Right ventricle myocardium inferior (tissue), 1 donor: ENCODE results near the gene ZNF467. TPM values are rescaled to one million over a fixed set of nuclear protein-coding genes. Genes with fewer than 3 reads are reported as not detected.

Experiments used
- ATAC-seq: fragments of 200-7000 bp; cut with Tn5 transposase; one replicate; pipeline ENCODE4 v1.9.1; 2020; ENCODE audit warnings: mild to moderate bottlenecking, moderate library complexity
- DNase-seq: peaks from one replicate; pipeline ENCODE4 v3.0.0; 2021; ENCODE audit errors: missing footprints
- intact Hi-C: fragments of 100-400 bp; cut with DNase I; formaldehyde crosslinking; loops from one replicate; pipeline ENCODE4 v1.11.0; 2022
- total RNA-seq: library from RNA; stranded (reverse); fragmentation: NEBNext Ultra II Directional; extraction: Animal tissue kit (Norgen Biotek cat#: 25700); gene quantifications from one replicate; pipeline ENCODE4 v1.2.1, GENCODE V29; 2021
- donor health status: DM: no; HTN: yes; CAD: no; lungs with severe emphysema.

The ZNF467 gene
- total RNA-seq, 1 donor from 2014 or later = 7.0 TPM

GRCh38 chr7:149790754-149791360 lies 17.5 kb upstream of the ZNF467 start:
- ATAC-seq (no peak), DNase-seq (no peak)
- intact Hi-C loops = no loop called here

- ATAC-seq (no peak), DNase-seq (peak; percentile 83)
- intact Hi-C loops = no loop called here
Observed at GRCh38 chr7:149790146-149790548, 16.8 kb upstream of the ZNF467 start.

- intact Hi-C loops = no loop called here
- no peak for ATAC-seq
- DNase-seq = no peak
Observed at GRCh38 chr7:149789101-149789500, 15.7 kb upstream of the ZNF467 start.

GRCh38 chr7:149788300-149788851 lies 15.0 kb upstream of the ZNF467 start:
- DNase-seq (no peak), ATAC-seq (no peak)
- intact Hi-C loops = no loop called here

- intact Hi-C loops = no loop called here
- peak; percentile 59 for ATAC-seq
- DNase-seq = no peak
Observed at GRCh38 chr7:149787428-149788299, 14.3 kb upstream of the ZNF467 start.

- intact Hi-C loops = no loop called here
- no peak for ATAC-seq
Observed at GRCh38 chr7:149785983-149786382, 12.6 kb upstream of the ZNF467 start.

GRCh38 chr7:149785402-149785801 lies 12.0 kb upstream of the ZNF467 start:
- intact Hi-C loops = no loop called here
- no peak for ATAC-seq
- no peak for DNase-seq

More at GRCh38 chr7:149785983-149786382, 12.6 kb upstream of the ZNF467 start:
- no peak for DNase-seq

GRCh38 chr7:149784251-149784608 lies 10.8 kb upstream of the ZNF467 start:
- intact Hi-C loops = no loop called here
- ATAC-seq (no peak), DNase-seq (no peak)

GRCh38 chr7:149783386-149784250 lies 10.2 kb upstream of the ZNF467 start:
- ATAC-seq = no peak
- intact Hi-C loops = no loop called here

GRCh38 chr7:149782682-149783345 lies 9.4 kb upstream of the ZNF467 start:
- intact Hi-C loops = no loop called here
- DNase-seq = peak; percentile 50

More at GRCh38 chr7:149783386-149784250, 10.2 kb upstream of the ZNF467 start:
- peak; percentile 40 for DNase-seq

GRCh38 chr7:149781921-149782320 lies 8.5 kb upstream of the ZNF467 start:
- peak; percentile 65 for DNase-seq
- intact Hi-C loops = no loop called here
- no peak for ATAC-seq

More at GRCh38 chr7:149782682-149783345, 9.4 kb upstream of the ZNF467 start:
- no peak for ATAC-seq

GRCh38 chr7:149780636-149781419 lies 7.4 kb upstream of the ZNF467 start:
- DNase-seq (peak; percentile 33), ATAC-seq (no peak)
- intact Hi-C loops = no loop called here

- peak; percentile 66 for DNase-seq
- no peak for ATAC-seq
- intact Hi-C loops = no loop called here
Observed at GRCh38 chr7:149780056-149780455, 6.7 kb upstream of the ZNF467 start.

GRCh38 chr7:149779502-149779805 lies 6.1 kb upstream of the ZNF467 start:
- no peak for DNase-seq
- ATAC-seq = no peak
- intact Hi-C loops = no loop called here

- intact Hi-C loops = no loop called here
- peak; percentile 66 for DNase-seq
- no peak for ATAC-seq
Observed at GRCh38 chr7:149778696-149779501, 5.5 kb upstream of the ZNF467 start.

GRCh38 chr7:149778327-149778637 lies 4.9 kb upstream of the ZNF467 start:
- ATAC-seq (no peak), DNase-seq (peak; percentile 20)
- intact Hi-C loops = no loop called here

- intact Hi-C loops = no loop called here
- DNase-seq = peak; percentile 50
- ATAC-seq = no peak
Observed at GRCh38 chr7:149777551-149778326, 4.4 kb upstream of the ZNF467 start.
